Stimulated activated CD8-positive, alpha-beta memory T cell treated with anti-CD3 and anti-CD28 coated beads, Interleukin-2, amount 100 ng/mL, for 48 hours (primary cell): ENCODE data around the gene SIPA1L3.
"Not testable (repeated sequence)": the region's sequence is repeated elsewhere in the genome, so short reads cannot be mapped to it uniquely, and the experiment has no call there.

Experiments used
- DNase-seq, 2 donors: peaks; one replicate each; pipeline ENCODE4 v3.0.0-alpha.2; 2020; ENCODE audit warnings: low read depth in 2 of 2

SIPA1L3 gene, protein sequence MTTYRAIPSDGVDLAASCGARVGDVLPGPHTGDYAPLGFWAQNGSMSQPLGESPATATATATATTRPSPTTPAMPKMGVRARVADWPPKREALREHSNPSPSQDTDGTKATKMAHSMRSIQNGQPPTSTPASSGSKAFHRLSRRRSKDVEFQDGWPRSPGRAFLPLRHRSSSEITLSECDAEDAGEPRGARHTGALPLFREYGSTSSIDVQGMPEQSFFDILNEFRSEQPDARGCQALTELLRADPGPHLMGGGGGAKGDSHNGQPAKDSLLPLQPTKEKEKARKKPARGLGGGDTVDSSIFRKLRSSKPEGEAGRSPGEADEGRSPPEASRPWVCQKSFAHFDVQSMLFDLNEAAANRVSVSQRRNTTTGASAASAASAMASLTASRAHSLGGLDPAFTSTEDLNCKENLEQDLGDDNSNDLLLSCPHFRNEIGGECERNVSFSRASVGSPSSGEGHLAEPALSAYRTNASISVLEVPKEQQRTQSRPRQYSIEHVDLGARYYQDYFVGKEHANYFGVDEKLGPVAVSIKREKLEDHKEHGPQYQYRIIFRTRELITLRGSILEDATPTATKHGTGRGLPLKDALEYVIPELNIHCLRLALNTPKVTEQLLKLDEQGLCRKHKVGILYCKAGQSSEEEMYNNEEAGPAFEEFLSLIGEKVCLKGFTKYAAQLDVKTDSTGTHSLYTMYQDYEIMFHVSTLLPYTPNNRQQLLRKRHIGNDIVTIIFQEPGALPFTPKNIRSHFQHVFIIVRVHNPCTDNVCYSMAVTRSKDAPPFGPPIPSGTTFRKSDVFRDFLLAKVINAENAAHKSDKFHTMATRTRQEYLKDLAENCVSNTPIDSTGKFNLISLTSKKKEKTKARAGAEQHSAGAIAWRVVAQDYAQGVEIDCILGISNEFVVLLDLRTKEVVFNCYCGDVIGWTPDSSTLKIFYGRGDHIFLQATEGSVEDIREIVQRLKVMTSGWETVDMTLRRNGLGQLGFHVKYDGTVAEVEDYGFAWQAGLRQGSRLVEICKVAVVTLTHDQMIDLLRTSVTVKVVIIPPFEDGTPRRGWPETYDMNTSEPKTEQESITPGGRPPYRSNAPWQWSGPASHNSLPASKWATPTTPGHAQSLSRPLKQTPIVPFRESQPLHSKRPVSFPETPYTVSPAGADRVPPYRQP (N-terminal part only)

DNA sequence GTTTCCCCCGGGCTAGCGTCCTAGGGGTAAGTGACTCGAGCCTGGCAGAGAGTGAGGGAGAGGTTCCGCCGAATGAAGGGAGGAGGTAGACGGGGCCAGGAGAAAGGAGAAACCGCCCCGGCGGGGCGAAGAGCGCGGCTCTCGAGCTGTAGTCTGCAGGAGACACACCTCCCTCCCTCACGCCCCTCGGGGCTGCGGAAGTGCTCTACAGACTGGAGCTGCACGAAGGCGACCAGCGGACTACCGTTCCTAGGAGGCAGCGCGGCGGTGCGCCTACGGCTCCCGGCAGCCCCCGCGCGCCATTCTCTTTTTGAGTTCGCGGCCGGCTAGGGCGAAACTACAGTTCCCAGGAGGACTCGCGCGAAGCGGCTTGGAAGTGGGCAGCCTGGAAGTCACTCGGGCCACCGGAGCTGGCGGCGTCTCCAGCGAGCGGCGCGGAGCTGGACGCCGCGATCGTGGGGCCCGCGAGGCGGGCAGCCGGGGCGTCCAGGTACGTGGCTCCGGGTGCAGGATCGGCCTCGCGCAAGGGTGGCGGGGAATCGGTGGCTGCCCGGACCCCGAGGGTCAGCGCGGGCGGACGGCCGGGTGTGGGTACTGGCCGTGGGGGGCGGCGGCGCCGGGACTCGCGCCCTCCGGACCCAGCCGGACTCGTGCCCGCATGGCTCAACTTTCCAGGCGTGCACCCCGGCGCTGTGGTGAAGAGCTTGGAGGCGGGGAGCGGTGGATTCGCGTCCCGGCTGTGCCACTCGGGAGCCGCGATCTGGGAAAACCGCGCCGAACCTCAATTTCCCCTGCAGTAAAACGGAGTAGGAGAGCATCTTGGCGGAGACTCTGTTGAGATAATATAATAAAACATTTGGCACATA lies at the start of gene SIPA1L3:
TSS of gene SIPA1L3 (plus strand) at position 340 of the 866 bp plus-strand sequence. CDS start 174,358 bp downstream, outside the sequence.
- peak; percentile 91 for DNase-seq

DNA sequence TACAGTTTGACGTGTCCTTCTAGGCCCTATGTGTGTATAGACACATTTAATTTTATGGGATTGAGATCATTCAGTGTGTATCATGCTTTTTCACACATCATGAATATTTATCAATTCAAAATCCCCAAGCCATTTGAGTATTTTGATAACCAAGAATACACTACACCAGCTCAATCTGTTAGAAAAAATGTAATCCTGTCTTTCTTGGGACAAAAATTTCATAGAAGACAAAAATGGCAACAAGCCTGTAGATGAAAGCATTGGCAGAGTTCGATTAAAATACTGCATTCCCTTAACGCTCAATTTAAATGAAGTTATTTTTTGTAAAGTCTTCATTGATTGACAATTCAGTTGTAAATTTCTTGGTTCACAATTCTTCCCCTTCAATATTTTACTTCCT lies 42.5 kb upstream of the SIPA1L3 start:
- no peak for DNase-seq

DNA sequence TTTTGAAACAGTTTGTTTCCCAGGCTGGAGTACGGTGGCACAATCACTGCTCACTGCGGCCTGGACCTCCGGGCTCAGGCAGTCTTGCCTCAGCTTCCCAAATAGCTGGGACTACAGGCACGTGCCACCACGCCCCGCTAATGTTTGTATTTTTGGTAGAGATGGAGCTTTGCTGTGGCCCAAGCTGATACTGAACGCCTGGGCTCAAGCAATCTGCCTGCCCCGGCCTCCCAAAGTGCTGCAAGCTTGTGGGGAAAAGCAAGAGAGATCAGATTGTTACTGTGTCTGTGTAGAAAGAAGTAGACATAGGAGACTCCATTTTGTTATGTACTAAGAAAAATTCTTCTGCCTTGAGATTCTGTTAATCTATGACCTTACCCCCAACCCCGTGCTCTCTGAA lies 41.1 kb upstream of the SIPA1L3 start:
- DNase-seq = not testable (repeated sequence)

DNA sequence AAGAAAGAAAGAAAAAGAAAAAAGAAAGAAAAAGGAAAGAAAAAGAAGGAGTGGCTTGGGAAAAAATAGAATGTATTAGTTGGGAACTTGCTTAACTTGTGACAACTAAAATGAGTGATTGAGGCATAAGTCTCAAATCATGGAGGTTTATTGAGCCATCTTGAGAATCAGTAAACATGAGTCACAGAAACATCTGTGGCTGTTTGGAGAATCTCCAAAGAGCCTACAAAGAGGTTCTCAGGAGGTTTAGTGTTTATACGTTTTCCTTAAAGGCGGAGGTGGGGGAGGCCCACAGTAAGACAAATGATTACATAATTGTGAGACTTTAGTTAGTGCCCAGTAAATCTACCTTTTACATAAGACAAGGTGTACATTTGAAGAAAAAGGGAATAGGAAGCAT lies 39.2 kb upstream of the SIPA1L3 start:
- no peak for DNase-seq

DNA sequence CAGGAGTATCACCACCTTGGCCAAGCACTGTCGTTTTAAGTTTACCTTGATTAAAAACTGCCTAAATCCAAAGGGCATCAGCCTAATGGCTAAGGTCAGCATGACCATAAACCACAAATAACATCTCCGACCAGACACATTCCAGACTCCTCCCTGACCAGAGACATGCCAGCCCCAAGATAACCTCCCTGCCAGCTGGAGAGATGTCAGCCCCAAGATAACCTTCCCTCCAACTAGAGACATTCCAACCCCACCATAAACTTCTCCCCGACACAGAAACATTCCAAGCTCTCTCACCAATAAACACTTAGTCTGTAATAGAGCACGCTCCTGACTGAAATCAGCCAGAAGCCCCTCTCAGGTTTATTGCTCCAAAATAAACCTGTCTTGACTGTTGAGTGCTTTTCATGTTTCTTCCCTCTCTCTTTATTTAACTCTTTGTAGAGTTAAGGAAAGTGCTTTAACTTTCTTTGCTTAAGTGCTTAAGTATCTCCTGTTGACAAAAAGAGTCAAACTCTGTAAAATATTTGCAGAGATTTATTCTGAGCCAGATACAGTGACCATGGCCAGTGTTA lies 37.2 kb upstream of the SIPA1L3 start:
- DNase-seq = no peak

DNA sequence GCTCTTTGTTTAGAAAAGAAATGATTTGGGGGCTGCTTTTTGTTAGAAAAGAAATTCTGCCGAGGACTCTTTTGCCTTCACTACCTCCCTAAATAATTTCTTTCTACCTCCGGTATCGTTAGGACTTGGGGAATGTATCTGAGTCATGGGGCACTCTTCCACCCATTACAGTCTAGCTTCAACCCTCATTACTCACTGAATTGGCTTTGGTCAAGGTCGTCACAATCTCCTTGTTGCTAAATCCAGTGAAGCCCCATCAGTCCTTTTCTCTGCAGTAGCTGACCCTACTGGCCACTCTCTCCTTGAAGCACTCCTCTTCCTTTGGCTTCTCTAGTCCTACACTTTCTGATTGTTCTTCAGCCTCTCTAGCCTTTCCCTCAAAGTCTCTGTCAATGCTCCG lies 34.6 kb upstream of the SIPA1L3 start:
- no peak for DNase-seq

DNA sequence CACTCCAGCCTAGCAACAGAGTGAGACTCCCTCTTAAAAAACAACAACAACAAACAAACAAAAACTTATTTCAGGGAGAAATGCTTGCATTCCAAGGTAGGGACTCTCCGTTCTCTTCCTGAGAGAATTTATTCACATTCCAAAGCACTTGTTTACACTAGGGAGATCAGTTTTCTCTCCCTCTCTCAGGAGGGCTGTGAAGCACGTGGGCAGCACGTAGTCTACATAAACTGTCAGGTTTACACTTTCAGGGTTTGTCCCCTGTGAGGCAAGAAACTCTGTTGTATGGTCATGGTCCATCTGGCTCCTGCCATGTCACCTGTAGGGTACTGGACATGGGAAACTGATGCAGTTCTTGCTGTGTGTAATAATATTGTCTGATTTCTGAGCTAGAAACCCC lies 32.2 kb upstream of the SIPA1L3 start:
- DNase-seq = no peak

DNA sequence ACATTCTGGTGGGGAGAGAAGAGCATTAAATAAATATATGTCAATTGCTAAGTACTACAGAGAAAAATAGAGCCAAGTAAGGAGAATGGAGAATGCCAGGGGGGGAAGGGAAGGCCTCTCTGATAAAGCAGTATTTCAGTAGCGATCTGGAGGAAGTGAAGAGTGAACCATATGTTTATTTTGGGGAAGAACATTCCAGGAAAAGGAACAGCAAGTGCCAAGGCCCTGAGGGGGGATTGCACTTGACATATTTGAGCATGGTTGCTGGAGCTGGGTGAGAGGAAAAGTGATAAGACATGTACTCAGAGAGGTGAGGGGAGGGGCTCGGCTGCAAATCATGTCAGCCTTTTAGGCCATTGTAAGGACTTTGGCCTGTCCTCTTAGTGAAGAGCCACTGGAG lies 31.0 kb upstream of the SIPA1L3 start:
- DNase-seq = no peak

DNA sequence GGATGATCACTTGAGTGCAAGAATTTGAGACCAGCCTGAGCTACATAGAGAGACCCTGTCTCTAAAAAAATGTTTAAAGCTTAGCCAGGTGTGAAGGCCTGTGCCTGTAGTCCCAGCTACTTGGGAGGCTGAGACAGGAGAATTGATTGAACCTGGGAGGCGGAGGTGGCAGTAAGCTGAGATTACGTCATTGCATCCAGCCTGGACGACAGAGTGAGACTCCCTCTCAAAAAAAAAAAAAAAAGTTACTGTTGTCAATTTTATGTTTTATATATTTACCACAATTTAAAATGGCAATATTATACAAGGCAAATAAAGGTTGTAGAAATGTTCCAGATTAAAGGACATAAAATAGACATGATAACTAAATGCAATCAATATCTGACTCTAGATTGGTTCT lies 29.9 kb upstream of the SIPA1L3 start:
- DNase-seq = no peak

DNA sequence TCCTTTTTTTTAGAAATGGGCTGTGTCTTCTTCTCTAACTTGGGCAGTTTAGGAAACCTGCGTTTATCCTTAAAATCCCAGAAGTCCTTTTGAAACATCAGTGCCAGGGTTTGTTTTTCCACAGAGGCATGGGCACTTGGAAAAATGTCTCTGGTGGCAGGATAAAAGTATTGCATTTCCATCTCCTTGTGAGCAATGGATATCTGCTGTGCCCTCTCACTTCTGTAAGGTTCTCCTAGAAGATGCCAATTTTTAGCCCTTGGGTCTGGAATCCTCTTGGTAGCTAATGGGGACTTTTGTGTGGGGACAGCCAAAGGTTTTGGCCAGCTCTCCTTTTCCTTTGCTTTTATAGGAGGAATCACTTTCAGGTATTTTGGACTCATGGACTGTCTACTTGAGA lies 21.6 kb upstream of the SIPA1L3 start:
- DNase-seq = no peak

DNA sequence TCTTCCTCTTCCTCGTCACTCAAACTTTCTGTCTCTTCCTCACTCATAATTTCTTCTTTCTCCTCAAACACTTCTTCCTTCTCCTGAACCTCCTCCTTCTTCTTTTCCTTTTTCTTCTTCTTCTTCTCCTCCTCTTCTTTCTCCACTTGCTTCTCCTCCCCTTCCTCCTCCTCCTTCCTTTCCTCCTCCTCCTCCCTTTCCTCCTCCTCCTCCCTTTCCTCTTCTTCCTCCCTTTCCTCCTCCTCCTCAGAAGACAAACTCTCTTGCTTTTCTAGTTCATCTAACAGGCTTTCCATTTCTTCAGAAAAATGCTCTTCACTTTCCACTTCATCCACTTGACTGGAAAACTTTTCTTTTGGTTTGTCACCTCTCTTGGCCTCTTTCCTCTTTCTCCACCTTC lies 20.4 kb upstream of the SIPA1L3 start:
- no peak for DNase-seq

DNA sequence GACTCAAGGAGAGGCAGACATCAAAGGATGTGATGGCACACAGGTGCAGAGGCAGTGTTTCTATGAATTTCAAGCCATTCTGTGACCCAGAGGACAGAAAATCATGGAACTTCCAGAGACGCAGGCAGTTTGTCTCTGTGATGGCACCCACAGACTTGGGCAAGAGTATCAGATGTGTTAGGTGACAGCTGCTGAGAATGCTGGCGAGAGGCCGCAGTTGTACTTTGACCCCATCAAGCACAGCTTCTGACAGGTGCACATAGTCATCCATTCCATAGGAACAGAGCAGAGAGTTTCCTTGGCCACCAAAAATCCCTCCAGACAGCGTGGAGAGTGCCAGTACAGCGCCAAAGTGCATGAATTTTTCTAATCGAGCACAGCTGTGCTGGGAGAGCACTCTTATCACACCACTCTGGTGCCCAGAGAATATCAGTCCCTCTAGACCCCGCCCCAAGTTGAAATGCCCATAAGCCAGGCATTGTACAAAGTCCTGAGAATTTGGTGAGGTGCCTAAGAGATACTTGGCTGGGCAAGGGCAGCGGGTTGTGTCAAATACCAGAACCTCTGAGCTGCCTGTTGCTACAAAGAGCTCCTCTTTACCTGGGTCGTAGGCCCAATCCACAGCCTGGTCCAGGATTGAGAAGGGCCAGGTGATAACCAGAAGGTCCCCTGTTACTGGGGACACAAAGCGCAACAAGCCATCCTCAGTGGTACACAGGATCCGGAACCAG lies 13.0 kb upstream of the SIPA1L3 start:
- DNase-seq = no peak

DNA sequence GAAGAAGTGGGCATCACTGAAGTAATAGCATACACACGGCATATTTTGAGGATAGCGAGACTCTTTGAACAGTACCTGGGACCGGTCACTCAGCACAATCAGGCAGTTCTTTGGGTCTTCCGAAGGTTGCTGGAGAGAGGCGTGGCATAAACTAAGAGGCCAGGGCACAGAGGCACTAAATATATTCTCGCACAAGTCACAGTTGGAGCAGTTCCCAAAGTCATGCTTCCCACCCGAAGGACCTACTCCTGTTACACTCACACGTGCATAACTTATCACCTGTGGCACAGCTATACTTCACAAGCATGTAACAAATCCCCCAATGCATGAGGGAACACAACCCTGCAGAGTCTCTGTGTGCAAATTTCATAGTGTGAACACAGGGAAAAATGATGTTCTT lies 10.8 kb upstream of the SIPA1L3 start:
- DNase-seq = no peak

DNA sequence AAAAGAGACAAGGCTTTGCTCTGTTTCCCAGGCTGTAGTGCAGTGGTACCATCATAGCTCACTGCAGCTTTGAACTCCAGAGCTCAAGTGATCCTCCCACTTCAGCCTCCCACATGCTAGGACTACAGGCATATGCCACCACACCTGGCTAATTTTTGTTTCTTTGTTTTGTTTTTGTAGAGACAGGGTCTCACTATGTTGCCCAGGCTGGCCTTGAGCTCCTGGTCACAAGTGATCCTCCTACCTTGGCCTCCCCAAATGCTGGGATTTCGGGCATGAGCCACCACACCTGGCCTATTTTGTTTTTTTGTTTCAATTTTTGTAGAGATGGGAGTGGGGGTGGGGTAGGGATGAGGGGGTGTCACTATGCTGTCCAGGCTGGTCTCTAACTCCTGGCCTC lies 7.6 kb upstream of the SIPA1L3 start:
- no peak for DNase-seq

DNA sequence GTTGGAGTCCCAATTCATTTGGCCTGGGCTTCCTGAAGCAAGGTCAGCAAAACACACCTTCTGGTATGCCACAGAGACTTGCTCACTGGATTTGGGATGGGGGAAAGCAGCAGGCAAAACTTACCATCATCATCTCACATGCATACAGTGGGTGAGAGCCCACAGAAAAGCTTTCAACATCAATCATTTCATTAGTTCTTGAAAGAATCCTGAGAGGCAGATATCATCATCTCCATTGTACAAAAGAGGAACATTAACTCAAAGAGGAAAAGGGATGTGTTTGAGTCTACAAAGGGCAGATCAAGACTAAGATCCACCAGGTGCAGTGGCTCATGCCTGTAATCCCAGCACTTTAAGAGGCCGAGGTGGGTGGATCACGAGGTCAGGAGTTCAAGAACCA lies 7.0 kb upstream of the SIPA1L3 start:
- no peak for DNase-seq

DNA sequence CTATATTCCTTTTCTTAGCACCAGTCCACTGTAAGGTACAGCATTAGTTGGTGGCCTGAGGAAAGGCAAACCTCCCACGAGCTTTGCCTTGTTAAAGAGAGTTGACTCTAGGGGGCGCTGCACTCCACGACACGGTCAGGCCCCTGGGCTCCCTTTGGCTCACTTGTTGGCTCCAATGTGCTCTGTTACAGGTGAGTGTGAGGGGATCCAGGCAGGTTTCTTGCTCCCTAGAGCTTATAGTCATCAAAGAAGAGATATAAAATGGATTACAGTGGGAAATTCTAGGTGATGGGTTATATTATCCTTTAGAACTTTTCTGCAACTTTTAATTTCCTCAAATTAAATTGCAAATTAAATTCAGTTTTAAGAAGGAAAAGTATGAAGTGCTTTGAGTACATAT lies 4.3 kb upstream of the SIPA1L3 start:
- peak; percentile 69 to 75 for DNase-seq

DNA sequence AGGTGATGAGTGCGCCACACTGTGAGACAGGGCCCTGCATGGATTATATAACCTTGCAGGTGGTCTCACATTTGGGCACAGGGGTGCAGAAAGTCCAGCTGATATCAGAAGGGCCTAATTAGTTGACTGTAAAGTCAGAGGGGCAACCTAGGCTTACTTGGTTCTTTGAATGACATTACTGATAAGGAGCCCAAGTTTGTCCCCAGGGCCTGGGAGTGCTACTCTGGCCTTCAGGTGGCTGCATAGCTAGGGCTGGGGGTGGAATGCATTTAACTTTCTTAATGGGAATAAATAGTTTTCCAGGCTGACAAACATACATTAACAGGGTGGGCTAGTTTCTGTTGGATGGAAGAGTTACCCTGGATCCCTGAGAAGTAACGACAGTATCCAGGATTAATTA lies 3.9 kb upstream of the SIPA1L3 start:
- DNase-seq = no peak

DNA sequence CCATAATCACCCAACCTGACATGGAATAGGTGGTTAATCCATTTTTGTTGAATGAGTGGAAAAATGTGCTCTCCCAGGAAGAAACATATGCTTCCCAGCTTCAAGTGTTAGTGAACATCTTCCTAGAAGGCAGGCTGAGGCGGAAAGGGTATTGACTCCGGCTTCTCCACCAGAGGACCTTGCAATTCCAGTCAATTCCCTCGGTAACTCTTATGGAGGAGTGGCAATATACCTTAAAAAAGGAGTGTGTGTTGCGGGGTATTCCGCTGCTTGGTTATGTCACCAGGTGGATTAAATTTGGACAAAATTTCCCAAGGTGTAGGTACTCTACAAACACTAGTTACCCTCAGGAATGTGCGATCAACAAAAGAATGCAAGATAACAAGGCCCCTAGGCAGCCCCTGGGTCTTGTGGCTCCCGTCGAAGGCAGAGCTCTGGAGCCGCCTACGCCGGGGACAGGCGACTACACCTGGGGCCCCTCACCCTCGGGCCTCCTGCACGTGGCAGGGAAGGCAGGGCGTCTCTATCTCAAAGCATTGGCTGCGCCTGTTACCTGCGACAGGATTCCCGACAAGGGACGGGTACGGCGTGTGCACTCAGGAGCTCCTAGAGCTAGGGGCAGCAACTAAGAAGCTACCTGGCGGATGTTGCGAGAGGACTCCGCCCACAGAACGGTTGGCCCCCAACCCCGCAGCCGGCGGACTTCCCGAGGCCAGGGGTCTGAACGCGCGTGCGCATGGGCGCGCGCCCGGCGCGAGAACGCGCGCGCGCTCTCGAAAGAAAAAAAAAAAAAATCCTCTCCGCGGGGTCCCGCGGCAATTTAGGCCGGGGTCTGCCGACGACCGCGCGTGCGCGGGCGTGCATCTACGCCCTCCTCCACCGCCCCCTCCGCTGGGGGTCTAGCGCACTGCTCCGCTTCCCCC lies 801 bp upstream of the SIPA1L3 start, which contains the start of gene WDR87:
TSS of gene WDR87 (minus strand) at position 649 of the 923 bp plus-strand sequence. CDS start 8,355 bp downstream, outside the sequence.
- DNase-seq = peak; percentile 12 to 13
